Endothelial cell of umbilical vein (primary cell): ENCODE data around the gene NUP214.

Experiments used
- CTCF ChIP-seq, 2 donors: IDR thresholded peaks; 1 replicate in 1 of 2; 2 replicates in 1 of 2; pipeline ENCODE4 v1.5.1; 2011; ENCODE audit warnings: low read length in 2 of 2, mild to moderate bottlenecking in 2 of 2, moderate library complexity in 2 of 2, control low read depth in 1 of 2, inconsistent platforms in 1 of 2, low read depth in 1 of 2; ENCODE audit not compliant: insufficient read depth in 1 of 2; ENCODE audit errors: extremely low read depth in 1 of 2
- JUN ChIP-seq: IDR thresholded peaks from 2 replicates; pipeline ENCODE4 v1.6.1; 2011; ENCODE audit warnings: borderline replicate concordance, low read depth; ENCODE audit not compliant: insufficient read length, insufficient read depth
- POLR2AphosphoS5 ChIP-seq: IDR thresholded peaks from 2 replicates; pipeline ENCODE4 v1.6.1; 2012; ENCODE audit warnings: low read depth, mild to moderate bottlenecking, control low read depth, low read length, moderate library complexity; ENCODE audit not compliant: insufficient read depth

DNA sequence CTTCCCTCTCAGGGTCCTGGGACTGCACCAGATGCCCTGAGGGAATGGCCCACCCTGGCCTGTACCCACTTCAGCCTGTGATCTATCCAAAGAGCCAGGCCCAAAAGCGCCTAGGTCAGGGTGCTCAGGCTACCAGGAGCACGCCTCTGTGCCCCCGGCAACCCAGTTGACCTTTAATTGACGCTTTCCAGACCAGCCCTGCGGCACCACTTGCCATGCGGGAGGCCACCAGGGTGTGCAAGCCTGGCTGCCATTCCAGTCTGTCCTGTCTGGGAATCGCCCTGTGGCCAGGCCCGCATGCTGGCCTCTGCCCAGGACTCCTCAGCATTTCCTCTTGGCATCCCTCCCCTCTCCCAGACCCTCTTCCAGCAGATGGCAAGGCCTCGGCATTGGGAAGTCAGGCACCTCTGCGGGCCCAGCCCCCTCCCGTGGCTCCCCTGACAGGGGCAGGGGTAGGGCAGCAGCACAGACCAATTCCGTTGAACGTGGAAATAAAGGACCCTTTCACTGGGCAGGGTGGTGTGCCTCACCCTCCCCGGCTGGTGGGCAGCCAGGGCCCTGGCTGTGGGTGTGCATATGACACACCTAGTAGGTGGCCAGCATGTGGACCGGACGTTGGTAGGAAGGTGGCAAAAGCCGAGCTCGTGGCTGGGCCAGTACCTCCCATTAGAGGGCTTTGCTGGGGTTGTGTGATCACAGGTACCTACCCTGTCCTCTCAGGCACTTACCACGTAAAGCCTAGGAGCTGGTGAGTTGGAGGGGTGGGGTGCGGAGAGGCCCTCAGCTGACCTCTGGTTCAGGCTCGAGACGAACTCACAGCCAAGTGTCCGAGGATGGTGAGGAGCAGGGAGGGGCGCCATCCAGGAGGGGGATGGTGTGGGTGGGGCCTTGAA lies 32.6 kb upstream of the NUP214 start:
- TF ChIP-seq POLR2AphosphoS5 (no peak), JUN (no peak), CTCF (IDR thresholded peaks at IDR 0.05; ENCODE audit: extremely low read depth in 1 of 2, insufficient read depth in 1 of 2, low read depth in 1 of 2, low read length in 2 of 2) (no peak)
